GM18519 (cell line): ENCODE data around the gene C1orf159.
"Not testable (repeated sequence)": the region's sequence is repeated elsewhere in the genome, so short reads cannot be mapped to it uniquely, and the experiment has no call there.

ENCODE experiments used
- ATAC-seq: cut with Tn5 transposase; IDR thresholded peaks from one replicate; pipeline ENCODE4 v1.9.1; 2021; ENCODE audit warnings: mild to moderate bottlenecking, moderate library complexity; ENCODE audit not compliant: unreplicated experiment, low FRiP score

Gene C1orf159

GRCh38 chr1:1058088-1058905 lies 57.6 kb downstream of the C1orf159 start:
- ATAC-seq, result no peak

- ATAC-seq, result not testable (repeated sequence)
Observed at GRCh38 chr1:1057769-1058087, 58.2 kb downstream of the C1orf159 start.

DNA sequence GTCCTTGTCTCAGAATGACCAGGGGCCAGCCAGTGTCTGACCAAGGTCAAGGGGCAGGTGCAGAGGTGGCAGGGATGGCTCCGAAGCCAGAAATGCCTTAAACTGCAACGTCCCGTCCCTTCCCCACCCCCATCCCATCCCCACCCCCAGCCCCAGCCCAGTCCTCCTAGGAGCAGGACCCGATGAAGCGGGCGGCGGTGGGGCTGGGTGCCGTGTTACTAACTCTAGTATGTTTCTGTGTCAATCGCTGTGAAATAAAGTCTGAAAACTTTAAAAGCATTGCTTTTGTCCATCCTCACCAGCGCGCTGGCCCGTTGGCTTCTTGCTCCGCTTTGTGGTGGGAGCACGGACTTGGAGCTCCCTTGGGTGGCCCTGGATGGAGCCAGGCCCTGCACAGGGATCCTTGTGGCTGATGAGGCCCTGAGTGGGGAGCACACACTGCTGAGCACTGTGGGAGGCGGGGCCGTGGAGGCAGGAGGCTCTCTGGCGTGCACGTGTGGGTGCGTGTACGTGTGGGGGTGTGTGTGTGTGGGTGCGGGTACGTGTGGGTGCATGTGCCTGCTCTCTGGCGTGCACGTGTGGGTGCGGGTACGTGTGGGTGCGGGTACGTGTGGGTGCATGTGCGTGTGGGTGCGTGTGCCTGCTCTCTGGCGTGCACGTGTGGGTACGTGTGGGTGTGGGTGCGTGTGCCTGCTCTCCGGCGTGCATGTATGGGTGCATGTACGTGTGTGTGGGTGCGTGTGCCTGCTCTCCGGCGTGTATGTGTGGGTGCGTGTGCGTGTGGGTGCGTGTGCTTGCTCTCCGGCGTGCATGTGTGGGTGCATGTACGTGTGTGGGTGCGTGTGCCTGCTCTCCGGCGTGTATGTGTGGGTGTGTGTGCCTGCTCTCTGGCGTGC lies 59.8 kb downstream of the C1orf159 start:
- no peak for ATAC-seq

DNA sequence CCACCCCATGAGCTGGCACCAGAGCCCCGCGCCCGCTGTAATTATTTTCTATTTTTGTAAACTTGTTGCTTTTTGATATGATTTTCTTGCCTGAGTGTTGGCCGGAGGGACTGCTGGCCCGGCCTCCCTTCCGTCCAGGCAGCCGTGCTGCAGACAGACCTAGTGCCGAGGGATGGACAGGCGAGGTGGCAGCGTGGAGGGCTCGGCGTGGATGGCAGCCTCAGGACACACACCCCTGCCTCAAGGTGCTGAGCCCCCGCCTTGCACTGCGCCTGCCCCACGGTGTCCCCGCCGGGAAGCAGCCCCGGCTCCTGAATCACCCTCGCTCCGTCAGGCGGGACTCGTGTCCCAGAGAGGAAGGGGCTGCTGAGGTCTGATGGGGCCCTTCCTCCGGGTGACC lies 60.9 kb downstream of the C1orf159 start:
- ATAC-seq, result no peak

DNA sequence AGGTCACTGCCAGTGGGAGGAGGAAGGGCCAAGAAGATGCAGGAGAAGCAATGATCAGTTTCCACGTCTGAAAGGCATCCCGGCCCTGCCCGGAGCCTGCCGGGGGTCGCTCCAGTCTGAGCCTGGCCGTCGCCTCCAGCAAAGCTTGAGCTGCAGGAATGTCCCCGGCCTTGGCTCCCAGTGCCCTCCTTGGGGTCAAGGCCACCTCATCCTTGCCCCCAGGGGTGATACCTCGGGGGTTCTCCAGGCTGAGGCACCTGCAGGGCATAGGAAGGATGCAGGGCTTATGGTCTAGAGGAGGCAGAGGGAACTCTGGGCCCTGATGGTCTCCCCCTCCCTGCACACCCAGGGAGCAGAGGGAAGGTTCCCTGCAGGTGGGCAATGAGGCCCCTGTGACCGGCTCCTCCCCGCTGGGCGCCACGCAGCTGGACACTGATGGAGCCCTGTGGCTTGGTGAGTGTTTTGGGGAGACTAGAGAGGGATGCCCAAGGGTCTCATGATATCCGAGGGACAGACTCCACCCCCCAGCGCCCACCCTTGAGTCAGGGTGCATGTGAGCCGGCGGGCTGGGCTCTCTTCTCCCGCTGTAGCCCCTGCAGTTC lies 61.7 kb downstream of the C1orf159 start:
- ATAC-seq, result no peak

DNA sequence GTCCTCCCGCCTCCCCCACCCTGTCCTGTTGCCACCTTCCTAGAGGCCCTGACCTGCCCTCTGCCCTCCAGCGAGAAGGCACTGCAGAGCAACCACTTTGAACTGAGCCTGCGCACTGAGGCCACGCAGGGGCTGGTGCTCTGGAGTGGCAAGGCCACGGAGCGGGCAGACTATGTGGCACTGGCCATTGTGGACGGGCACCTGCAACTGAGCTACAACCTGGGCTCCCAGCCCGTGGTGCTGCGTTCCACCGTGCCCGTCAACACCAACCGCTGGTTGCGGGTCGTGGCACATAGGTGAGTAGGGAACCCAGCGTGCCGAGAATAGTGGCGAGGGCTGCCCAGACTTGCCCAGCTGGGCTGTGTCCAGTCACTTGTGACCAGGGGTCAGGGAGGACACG lies 62.2 kb downstream of the C1orf159 start:
- ATAC-seq, result no peak

DNA sequence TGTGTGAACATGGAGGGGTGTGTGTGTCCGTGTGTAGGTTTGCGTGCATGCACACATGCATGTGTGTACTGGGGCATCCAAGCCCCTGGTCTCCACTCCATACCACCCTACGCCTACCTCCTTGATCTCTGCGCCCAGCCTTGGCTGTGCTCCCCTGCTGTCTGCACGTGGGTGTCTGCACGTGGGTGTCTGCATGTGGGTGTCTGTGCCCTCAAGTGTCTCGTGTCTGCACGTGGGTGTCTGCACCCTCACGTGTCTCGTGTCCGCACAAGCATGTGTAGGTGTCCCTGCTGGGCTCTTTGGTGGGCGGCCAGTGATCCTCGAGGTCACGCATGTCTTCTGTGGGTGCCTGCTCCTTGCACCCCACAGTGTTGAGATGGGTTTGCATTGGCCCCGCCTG lies 62.9 kb downstream of the C1orf159 start:
- ATAC-seq, result no peak

DNA sequence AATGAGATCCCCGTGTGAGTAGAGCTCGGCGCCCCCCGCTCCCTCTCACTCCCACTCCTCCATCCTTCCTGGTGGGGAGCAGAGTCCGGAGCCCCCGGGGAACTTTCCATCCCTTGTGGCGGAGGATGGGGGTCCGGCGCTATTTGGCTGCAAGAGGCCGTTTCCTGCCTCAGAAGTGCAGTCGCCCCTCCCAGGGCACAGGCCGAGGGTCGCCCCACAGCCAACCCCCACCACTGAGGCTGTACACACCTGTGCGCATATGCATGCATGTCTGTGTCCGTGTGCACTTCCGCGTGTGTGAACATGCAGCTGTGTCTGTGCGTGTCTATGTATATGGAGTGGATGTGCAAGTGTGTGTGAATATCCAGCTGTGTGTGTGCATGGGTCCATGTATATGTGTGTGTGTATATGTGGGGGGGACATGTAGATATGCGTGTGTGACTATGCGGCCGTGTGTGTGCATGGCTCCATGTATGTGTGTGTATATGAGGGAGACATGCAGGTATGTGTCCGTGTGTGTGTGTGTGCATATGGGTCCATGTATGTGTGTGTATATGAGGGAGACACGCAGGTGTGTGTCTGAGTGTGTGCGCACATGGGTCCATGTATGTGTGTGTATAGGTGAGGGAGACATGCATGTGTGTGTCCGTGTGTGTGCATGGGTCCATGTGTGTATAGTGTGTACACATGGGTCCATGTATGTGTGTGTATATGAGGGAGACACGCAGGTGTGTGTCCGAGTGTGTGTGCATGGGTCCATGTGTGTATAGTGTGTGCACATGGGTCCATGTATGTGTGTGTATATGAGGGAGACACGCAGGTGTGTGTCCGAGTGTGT lies 63.7 kb downstream of the C1orf159 start:
- no peak for ATAC-seq

GRCh38 chr1:1051127-1051810 lies 64.6 kb downstream of the C1orf159 start:
- no peak for ATAC-seq

DNA sequence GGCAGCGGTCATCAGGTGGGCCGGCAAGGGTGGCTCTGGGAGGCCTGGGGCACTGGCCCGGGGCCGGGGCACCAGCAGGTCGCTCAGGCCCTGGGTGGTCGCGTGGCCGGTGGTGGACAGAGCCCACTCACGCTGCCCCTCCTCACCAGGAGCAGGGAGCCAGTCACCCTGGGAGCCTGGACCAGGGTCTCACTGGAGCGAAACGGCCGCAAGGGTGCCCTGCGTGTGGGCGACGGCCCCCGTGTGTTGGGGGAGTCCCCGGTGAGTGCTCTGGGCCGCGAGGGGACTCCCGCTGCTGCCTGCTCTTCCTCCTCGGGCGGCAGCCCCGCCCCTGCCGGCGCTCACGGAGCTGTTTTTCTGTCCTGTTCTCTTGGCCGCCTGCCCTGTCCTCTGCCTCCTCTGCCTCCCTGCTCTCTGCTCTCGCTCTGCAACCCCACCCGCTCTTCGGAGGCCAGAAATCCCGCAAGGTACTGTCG lies 65.3 kb downstream of the C1orf159 start:
- no peak for ATAC-seq

- no peak for ATAC-seq
Observed at GRCh38 chr1:1049318-1050165, 66.3 kb downstream of the C1orf159 start.

DNA sequence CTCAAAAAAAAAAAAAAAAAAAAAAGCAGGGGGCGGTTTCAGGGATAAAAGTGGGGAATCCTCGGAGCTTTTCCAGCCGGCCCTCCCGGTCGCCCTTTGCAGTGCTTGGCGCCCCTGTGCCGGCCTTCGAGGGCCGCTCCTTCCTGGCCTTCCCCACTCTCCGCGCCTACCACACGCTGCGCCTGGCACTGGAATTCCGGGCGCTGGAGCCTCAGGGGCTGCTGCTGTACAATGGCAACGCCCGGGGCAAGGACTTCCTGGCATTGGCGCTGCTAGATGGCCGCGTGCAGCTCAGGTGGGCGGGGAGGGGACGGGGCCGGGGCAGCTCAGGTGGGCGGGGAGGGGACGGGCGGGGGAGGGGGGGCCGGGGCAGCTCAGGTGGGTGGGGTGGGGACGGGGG lies 67.1 kb downstream of the C1orf159 start:
- no peak for ATAC-seq

DNA sequence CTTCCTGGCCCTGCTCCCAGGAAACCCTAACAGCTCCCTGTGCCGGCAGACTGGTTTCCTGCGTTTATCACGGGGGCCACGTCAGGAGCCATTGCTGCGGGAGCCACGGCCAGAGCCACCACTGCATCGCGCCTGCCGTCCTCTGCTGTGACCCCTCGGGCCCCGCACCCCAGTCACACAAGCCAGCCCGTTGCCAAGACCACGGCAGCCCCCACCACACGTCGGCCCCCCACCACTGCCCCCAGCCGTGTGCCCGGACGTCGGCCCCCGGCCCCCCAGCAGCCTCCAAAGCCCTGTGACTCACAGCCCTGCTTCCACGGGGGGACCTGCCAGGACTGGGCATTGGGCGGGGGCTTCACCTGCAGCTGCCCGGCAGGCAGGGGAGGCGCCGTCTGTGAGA lies 67.9 kb downstream of the C1orf159 start:
- ATAC-seq, result no peak

DNA sequence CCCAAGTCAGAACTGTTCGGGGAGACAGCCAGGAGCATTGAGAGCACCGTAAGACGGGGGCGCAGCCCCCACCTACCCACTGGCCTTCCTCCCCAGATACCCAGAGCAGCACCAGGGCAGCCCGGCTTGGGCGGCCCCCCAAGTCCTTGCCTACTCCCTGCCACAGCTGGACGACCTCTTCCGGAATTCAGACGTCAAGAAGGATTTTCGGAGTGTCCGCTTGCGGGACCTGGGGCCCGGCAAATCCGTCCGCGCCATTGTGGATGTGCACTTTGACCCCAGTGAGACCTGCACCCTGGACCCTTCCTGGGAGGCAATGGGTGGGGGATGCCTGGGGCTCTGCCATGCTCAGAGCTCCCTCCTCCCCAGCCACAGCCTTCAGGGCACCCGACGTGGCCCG lies 68.5 kb downstream of the C1orf159 start:
- ATAC-seq, result no peak

- no peak for ATAC-seq
Observed at GRCh38 chr1:1046767-1047166, 69.1 kb downstream of the C1orf159 start.

- no peak for ATAC-seq
Observed at GRCh38 chr1:1046243-1046642, 69.6 kb downstream of the C1orf159 start.

DNA sequence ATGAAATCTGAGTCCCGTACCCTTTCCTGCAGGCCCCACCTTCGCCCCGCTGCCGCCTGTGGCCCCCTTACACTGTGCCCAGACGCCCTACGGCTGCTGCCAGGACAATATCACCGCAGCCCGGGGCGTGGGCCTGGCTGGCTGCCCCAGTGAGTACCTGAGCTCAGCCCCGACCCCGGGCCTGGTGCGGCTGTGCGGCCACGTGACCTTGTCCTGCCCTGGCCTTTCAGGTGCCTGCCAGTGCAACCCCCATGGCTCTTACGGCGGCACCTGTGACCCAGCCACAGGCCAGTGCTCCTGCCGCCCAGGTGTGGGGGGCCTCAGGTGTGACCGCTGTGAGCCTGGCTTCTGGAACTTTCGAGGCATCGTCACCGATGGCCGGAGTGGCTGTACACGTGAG lies 70.8 kb downstream of the C1orf159 start:
- no peak for ATAC-seq

DNA sequence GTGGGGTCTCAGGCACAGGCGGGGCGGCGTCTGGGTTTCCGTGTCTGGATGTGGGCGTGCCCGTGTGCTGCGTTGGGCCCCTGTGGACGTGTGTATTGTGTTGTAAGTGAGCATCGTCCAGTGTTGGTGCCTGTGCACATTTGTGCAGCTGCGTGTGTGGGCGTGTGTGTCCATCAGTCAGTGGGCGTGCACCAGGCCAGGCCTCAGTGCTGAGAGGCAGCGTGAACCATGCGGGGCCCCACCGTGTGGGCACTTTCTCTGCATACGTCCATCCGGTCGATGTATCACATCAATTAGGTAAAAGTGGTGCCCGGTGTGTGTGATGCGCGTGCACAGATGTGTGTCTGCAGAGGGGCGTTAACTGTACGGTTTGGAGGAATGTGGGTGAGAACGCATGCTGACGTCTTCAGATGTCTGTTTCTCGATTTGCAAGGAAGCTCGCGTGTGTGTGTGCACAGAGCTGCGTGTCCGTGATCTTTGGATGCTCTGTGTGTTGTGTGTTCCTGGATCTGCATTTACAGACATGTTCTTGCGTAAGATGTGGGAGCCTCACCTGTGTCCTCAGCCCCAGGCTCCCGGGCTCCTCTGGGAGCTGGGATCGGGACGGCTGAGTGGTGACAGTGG lies 71.3 kb downstream of the C1orf159 start:
- no peak for ATAC-seq
